Measurements from ENCODE around the gene NFIB.

Gene NFIB

DNA sequence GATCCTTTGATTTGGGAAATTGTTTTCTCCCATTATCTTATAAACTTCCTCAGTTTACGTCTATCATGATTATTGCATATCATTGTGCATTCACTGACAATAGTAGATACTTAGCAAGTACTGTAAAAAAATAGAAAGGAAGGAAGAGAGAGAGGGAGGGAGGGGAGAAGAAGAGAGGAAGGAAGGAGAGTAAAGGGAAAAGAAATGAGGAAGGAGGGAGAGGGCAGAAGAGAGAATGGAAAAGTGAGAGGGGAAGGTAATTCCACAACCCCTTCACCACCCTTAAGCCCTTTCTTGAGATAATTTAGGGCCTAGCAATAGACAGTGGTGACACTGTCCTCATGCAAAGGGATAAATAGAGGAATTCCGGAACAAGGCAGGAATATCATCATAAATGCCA, 64.4 kb downstream of the NFIB start:
- no peak for DNase-seq (ENCODE audit: low read depth in 4 of 4, low spot score in 1 of 4)

- DNase-seq (ENCODE audit: low read depth in 4 of 4, low spot score in 1 of 4), result no peak
Measured at GRCh38 chr9:14248149-14248548, 65.8 kb downstream of the NFIB start.

GRCh38 chr9:14247577-14247976, 66.4 kb downstream of the NFIB start:
- DNase-seq (ENCODE audit: low read depth in 4 of 4, low spot score in 1 of 4), result no peak

GRCh38 chr9:14246951-14247350, 67.0 kb downstream of the NFIB start:
- DNase-seq (ENCODE audit: low read depth in 4 of 4, low spot score in 1 of 4), result no peak

GRCh38 chr9:14245901-14246525, 67.9 kb downstream of the NFIB start:
- no peak for DNase-seq (ENCODE audit: low read depth in 4 of 4, low spot score in 1 of 4)

- no peak for DNase-seq (ENCODE audit: low read depth in 4 of 4, low spot score in 1 of 4)
Measured at GRCh38 chr9:14243514-14244042, 70.4 kb downstream of the NFIB start.

GRCh38 chr9:14242150-14242805, 71.7 kb downstream of the NFIB start:
- no peak for DNase-seq (ENCODE audit: low read depth in 4 of 4, low spot score in 1 of 4)

- no peak for DNase-seq (ENCODE audit: low read depth in 4 of 4, low spot score in 1 of 4)
Measured at GRCh38 chr9:14240537-14240936, 73.4 kb downstream of the NFIB start.

- DNase-seq (ENCODE audit: low read depth in 4 of 4, low spot score in 1 of 4), result no peak
Measured at GRCh38 chr9:14238518-14238917, 75.4 kb downstream of the NFIB start.

DNA sequence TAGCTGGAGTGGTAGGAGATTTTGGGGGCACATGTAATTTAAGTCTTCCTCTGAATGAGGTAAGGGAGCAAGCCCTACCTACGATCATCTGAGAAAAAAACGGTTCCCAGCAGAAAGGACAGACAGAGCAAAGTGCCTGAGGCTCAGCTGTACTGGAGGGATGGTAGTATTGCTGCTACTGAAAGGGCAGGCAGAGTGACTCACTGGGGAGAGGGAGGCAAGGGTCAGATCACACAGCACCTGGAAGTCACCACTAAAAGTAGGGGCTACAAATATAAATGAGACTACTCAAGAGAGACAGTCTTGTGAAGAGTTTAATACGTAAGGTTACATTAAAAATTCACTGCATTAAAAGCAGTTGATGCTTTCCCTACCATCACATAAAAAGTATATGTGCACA, 75.9 kb downstream of the NFIB start:
- DNase-seq (ENCODE audit: low read depth in 4 of 4, low spot score in 1 of 4), result no peak

GRCh38 chr9:14236591-14236990, 77.3 kb downstream of the NFIB start:
- DNase-seq (ENCODE audit: low read depth in 4 of 4, low spot score in 1 of 4), result no peak

- no peak for DNase-seq (ENCODE audit: low read depth in 4 of 4, low spot score in 1 of 4)
Measured at GRCh38 chr9:14232111-14232510, 81.8 kb downstream of the NFIB start.

- no peak for DNase-seq (ENCODE audit: low read depth in 4 of 4, low spot score in 1 of 4)
Measured at GRCh38 chr9:14231196-14231990, 82.5 kb downstream of the NFIB start.

DNA sequence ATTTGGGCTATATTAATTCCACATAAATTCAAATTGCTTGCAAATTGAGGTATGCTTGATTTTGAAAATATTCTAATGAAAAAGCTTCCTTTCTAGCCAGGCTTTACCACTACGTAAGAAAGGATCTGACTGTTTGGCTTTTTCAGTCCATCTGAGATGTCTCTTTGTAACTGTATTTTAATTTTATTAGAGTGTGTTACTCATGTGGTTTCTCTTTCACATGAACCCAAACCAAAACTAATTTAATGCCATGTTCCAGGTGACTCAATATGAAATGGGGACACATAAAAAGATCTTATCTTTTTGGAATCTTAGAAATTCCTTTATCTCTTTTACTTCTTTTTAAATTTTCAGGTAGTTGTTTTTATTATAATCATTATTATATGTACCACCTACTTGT, 85.3 kb downstream of the NFIB start:
- no peak for DNase-seq (ENCODE audit: low read depth in 4 of 4, low spot score in 1 of 4)

DNA sequence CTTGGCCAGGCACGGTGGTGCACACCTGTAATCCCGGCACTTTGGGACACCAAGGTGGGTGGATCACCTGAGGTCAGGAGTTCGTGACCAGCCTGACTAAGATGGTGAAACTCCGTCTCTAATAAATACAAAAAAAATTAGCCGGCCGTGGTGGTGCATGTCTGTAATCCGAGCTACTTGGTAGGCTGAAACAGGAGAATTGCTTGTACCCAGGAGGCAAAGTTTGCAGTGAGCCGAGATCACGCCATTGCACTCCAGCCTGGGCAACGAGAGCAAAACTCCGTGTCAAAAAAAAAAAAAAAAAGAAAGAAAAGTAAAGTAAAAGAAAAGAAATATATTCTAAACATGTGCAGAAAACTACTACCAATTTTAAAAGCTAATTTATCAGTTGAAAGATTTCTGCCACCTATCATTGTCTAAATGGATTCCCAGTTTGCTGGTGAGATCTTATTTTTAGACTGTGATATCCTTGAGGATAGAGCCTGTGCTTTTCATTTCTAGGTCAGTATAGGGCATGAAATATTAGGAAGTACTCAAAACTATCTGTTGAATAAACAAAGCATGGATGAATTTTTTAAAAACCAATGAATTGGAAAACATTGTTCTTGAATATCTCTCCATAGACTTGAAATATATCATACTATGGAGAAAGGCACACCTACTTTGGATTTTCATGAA, 86.9 kb downstream of the NFIB start:
- no peak for DNase-seq (ENCODE audit: low read depth in 4 of 4, low spot score in 1 of 4)

DNA sequence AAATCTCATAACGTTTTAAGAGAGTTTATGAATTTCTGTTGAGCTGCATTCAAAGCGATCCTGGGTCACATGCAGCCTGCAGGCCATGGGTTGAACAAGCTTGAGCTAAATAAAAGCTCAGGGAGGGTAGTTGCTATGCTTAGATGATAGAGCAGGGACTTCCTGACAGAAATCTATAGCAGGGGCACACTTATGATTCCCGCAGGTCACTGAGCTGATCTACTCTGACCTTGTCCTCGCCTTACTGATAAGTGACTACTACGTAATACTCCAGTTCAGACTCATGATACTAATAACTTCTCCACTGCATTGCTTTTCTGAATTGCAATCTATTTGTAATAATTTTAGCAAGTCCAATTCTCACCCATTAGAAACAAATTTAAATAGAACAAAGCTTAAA, 90.9 kb downstream of the NFIB start:
- DNase-seq (ENCODE audit: low read depth in 4 of 4, low spot score in 1 of 4), result no peak

- no peak for DNase-seq (ENCODE audit: low read depth in 4 of 4, low spot score in 1 of 4)
Measured at GRCh38 chr9:14222149-14222835, 91.6 kb downstream of the NFIB start.

DNA sequence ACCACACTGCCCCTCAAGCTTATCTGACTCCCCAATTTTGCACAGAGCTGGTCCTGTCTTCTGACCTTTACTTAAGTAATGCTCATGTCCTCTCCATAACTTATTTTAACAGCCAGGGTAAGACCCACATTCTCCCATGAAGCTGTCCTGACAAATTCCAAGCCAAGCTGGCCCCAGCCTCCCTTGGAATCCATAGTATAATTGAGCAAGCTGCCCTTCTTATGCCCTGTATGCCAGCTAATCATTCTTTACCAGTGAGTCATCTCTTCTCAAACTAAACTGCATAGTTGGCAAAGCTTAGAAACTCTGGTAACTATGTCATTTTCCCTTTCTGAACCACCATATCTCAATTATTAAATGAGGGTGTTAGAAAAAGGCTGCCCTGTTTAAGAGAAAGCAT, 92.4 kb downstream of the NFIB start:
- DNase-seq (ENCODE audit: low read depth in 4 of 4, low spot score in 1 of 4), result no peak

DNA sequence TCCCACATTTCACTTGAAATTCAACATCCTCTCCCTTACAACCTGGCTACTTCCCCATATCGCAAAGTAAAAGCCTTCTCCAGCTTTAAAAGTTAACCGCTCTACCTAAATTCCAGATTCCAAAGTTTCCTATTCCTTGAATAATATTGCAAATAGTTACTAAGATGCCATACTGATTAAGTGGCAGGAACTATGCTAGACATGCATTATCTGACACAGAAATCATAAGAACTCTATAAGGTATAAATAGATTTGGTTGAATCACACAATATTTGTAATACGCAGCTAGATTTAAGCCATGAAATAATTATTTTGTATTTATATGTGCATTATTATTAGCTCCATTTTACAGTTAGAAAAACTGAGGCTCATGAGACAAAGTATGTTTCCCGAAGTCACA, 92.8 kb downstream of the NFIB start:
- DNase-seq (ENCODE audit: low read depth in 4 of 4, low spot score in 1 of 4), result no peak

- no peak for DNase-seq (ENCODE audit: low read depth in 4 of 4, low spot score in 1 of 4)
Measured at GRCh38 chr9:14220256-14220655, 93.7 kb downstream of the NFIB start.

- DNase-seq (ENCODE audit: low read depth in 4 of 4, low spot score in 1 of 4), result no peak
Measured at GRCh38 chr9:14219850-14220249, 94.1 kb downstream of the NFIB start.
